Smooth muscle cell (in vitro differentiated cells): ENCODE measurements around the gene COMMD4. TPM values are rescaled to one million over a fixed set of nuclear protein-coding genes. Genes with fewer than 3 reads are reported as not detected.
"Not testable (repeated sequence)": the region's sequence is repeated elsewhere in the genome, so short reads cannot be mapped to it uniquely, and the experiment has no call there.

ENCODE experiments used
- DNase-seq: peaks from one replicate; lab custom pipeline; 2025; ENCODE audit not compliant: unreplicated experiment; lab: John Stamatoyannopoulos, UW
- H2AFZ ChIP-seq: fragments of 200-600 bp; sonication (generic); 2 replicates; pipeline ENCODE4 v1.6.0; 2016; ENCODE audit warnings: antibody characterized with exemption, low read depth, mild to moderate bottlenecking
- H3F3A ChIP-seq: fragments of 200-600 bp; sonication (generic); 2 replicates; pipeline ENCODE4 v1.6.0; 2017; ENCODE audit warnings: antibody characterized with exemption, low read depth
- H3K27ac ChIP-seq: fragments of 200-600 bp; sonication (generic); 2 replicates; pipeline ENCODE4 v1.5.1; 2016; ENCODE audit warnings: low read depth, mild to moderate bottlenecking
- H3K27me3 ChIP-seq: fragments of 200-600 bp; sonication (generic); 2 replicates; pipeline ENCODE4 v1.6.1; 2016; ENCODE audit warnings: low read depth, mild to moderate bottlenecking
- H3K36me3 ChIP-seq: fragments of 200-600 bp; sonication (generic); 2 replicates; pipeline ENCODE4 v1.5.1; 2016; ENCODE audit warnings: low read depth
- H3K4me1 ChIP-seq: fragments of 200-600 bp; sonication (generic); 2 replicates; pipeline ENCODE4 v1.5.1; 2016; ENCODE audit warnings: low read depth
- H3K4me2 ChIP-seq: fragments of 200-600 bp; sonication (generic); 2 replicates; pipeline ENCODE4 v1.6.0; 2016; ENCODE audit warnings: mild to moderate bottlenecking
- H3K4me3 ChIP-seq: fragments of 200-600 bp; sonication (generic); 2 replicates; pipeline ENCODE4 v1.5.1; 2016; ENCODE audit warnings: mild to moderate bottlenecking
- H3K79me2 ChIP-seq: fragments of 200-600 bp; sonication (generic); 2 replicates; pipeline ENCODE4 v1.6.0; 2016; ENCODE audit warnings: low read depth, mild to moderate bottlenecking
- H3K9ac ChIP-seq: fragments of 200-600 bp; sonication (generic); 2 replicates; pipeline ENCODE4 v1.6.0; 2016; ENCODE audit warnings: low read depth
- H3K9me3 ChIP-seq: fragments of 200-600 bp; sonication (generic); replicated peaks from 2 replicates; pipeline ENCODE4 v1.5.1; 2016; ENCODE audit warnings: low read depth
- H4K20me1 ChIP-seq: fragments of 200-600 bp; sonication (generic); 2 replicates; pipeline ENCODE4 v1.6.0; 2016; ENCODE audit warnings: low read depth
- CTCF ChIP-seq: fragments of 200-600 bp; sonication (generic); IDR thresholded peaks from 2 replicates; pipeline ENCODE4 v1.5.1; 2017; ENCODE audit warnings: borderline replicate concordance, mild to moderate bottlenecking, antibody characterized with exemption; ENCODE audit not compliant: insufficient read depth, poor library complexity, severe bottlenecking
- WGBS: methylation state at CpG from one replicate; pipeline ENCODE4 v1.1.7; 2016; ENCODE audit warnings: low lambda C conversion rate; 5-methylcytosine and 5-hydroxymethylcytosine counted together
- polyA plus RNA-seq: library from polyadenylated mRNA; unstranded; fragments of >200 nt; fragmentation: Nextera tagmentation; extraction: Ambion mirVana; gene quantifications from 2 replicates; pipeline ENCODE4 v1.2.1, GENCODE V29; 2016
- total RNA-seq: library from RNA; depleted of rRNA; stranded (reverse); fragments of >200 nt; gene quantifications from 2 replicates; pipeline ENCODE4 v1.2.3, GENCODE V29; 2014

The COMMD4 gene
- total and polyA plus RNA-seq, 2 experiments from 2014 or later: 48.9 to 67.1 TPM

- Histone ChIP-seq H3K4me2 (no peak overlapping the region), H3K9me3 (no peaks in the 10 kb centered on the region), H3K27me3 (peaks cover 31% of the 10 kb centered on the region), H3K79me2 (no peaks in the 10 kb centered on the region), H3K4me3 (no peak overlapping the region), H3K9ac (no peak overlapping the region), H3F3A (no peaks in the 10 kb centered on the region), H3K4me1 (no peaks in the 10 kb centered on the region), H3K36me3 (no peaks in the 10 kb centered on the region), H4K20me1 (no peaks in the 10 kb centered on the region), H2AFZ (no peak overlapping the region), H3K27ac (no peak overlapping the region)
- no peak for DNase-seq
- no peak for TF ChIP-seq CTCF
Observed at GRCh38 chr15:75309711-75310110, 26.2 kb upstream of the COMMD4 start.

GRCh38 chr15:75312548-75312947, 23.3 kb upstream of the COMMD4 start:
- H3K9ac ChIP-seq, H3K79me2 ChIP-seq, H3F3A ChIP-seq, H3K4me2 ChIP-seq, H4K20me1 ChIP-seq, H2AFZ ChIP-seq, H3K9me3 ChIP-seq, H3K27ac ChIP-seq, H3K4me1 ChIP-seq, H3K36me3 ChIP-seq, DNase-seq, H3K4me3 ChIP-seq: not testable (repeated sequence)
- H3K27me3 ChIP-seq: peaks cover 27% of the 10 kb centered on the region
- 100% methylated on average over 1 of the region's 1 CpG for WGBS

GRCh38 chr15:75313116-75313845, 22.6 kb upstream of the COMMD4 start:
- Histone ChIP-seq H3K79me2 (no peaks in the 10 kb centered on the region), H2AFZ (no peak overlapping the region), H3K9ac (no peak overlapping the region), H3K9me3 (no peaks in the 10 kb centered on the region), H4K20me1 (no peaks in the 10 kb centered on the region), H3F3A (no peaks in the 10 kb centered on the region), H3K27me3 (peaks cover 19% of the 10 kb centered on the region), H3K4me2 (no peak overlapping the region), H3K4me1 (no peaks in the 10 kb centered on the region), H3K4me3 (no peak overlapping the region), H3K36me3 (no peaks in the 10 kb centered on the region), H3K27ac (no peak overlapping the region)
- DNase-seq: no peak
- no peak for TF ChIP-seq CTCF
- 96% methylated on average over 13 of the region's 13 CpGs for WGBS

- Histone ChIP-seq H3K36me3 (no peaks in the 10 kb centered on the region), H3K9ac (no peak overlapping the region), H3K9me3 (no peaks in the 10 kb centered on the region), H3K27ac (no peak overlapping the region), H3K4me3 (no peak overlapping the region), H3K4me2 (no peak overlapping the region), H3F3A (no peaks in the 10 kb centered on the region), H3K4me1 (no peaks in the 10 kb centered on the region), H4K20me1 (no peaks in the 10 kb centered on the region), H3K27me3 (peaks cover 8% of the 10 kb centered on the region), H3K79me2 (no peaks in the 10 kb centered on the region), H2AFZ (no peak overlapping the region)
- TF ChIP-seq CTCF: no peak
- no peak for DNase-seq
- 87% methylated on average over 5 of the region's 5 CpGs for WGBS
Observed at GRCh38 chr15:75314552-75315290, 21.1 kb upstream of the COMMD4 start.

GRCh38 chr15:75319231-75319897, 16.5 kb upstream of the COMMD4 start:
- H3K9ac ChIP-seq, DNase-seq, H3F3A ChIP-seq, H3K9me3 ChIP-seq, H3K4me2 ChIP-seq, H3K4me3 ChIP-seq, H3K36me3 ChIP-seq, H3K4me1 ChIP-seq, H3K27me3 ChIP-seq, H3K27ac ChIP-seq, H4K20me1 ChIP-seq, H3K79me2 ChIP-seq, H2AFZ ChIP-seq: not testable (repeated sequence)
- WGBS: 79% methylated on average over 5 of the region's 5 CpGs
